Activated T-helper 1 cell treated with anti-CD3 and anti-CD28 coated beads, Interleukin-2, amount 50 U/mL, for 16 hours (primary cell): Measurements from ENCODE around the gene RFX3.
"Not testable (repeated sequence)": the region's sequence is repeated elsewhere in the genome, so short reads cannot be mapped to it uniquely, and the experiment has no call there.

Experiments
- DNase-seq, 2 donors: peaks; one replicate each; pipeline ENCODE4 v3.0.0-alpha.2; 2020; ENCODE audit warnings: low read depth in 1 of 2, low spot score in 1 of 2

Gene RFX3

DNA sequence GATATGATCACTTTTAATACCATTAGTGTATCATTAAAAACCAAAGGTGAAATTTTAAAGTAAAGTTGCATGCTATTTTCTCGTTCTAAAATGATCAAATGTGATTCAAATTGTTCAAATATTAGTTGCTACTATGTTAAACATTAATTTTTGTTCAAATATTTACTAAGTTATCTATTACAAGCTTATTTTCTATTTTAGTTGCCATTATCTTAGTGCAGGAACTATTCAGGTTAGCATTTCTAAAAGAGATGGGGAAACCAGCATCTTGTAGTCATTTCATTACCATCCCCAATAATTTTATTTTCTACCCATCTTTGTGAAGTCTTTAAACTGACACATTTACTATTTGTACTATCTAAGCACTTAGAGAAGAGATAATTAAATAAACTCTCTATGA, 166.0 kb downstream of the RFX3 start:
- no peak for DNase-seq

DNA sequence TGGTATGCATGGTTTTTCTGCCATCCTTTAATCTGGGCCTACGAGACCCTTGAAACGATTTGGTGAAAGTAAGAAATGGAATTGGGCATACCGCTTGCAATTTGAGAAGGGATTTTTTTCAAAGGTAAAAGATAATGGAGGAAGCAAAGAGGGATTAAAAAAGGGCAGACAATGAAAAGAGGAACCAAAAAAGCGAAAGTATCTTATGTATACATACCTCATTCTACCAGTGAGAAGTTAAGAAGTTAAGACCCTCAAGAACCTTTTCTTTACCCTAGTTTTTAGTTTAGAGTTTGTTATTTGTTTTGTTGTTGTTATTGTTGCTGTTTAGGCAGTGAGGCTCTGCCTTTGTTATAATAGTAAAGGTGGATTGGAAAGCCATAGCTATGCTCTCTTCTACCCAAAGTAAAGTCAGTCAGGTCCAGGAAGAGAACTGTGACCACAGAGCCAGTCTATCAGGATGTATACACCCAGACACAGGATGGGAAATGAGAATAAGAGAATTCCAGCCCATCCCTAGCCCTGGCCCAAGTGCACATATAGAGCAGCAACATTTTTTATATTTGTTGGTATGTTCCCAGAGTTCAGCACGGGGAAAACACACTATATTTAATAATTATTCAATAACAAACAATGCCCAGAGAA, 166.6 kb downstream of the RFX3 start:
- no peak for DNase-seq

DNA sequence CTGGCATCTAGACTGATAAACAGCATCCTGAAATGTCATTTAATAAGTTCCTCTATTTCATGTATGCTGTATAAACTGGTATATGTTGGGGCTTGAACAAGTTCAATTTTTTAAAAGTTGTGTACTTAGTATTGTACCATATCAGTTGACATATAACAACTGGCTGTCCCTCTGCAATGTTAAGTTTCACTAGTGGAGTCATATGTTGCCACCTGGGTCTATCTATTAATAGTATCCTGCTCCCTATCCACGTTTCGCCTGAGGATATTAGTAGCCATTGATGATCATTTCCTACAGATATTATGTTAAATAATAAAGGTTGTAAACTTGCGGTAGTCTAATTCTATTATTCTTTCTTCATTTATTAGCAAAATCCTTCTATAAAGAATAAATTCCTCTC, 177.6 kb downstream of the RFX3 start:
- no peak for DNase-seq

DNA sequence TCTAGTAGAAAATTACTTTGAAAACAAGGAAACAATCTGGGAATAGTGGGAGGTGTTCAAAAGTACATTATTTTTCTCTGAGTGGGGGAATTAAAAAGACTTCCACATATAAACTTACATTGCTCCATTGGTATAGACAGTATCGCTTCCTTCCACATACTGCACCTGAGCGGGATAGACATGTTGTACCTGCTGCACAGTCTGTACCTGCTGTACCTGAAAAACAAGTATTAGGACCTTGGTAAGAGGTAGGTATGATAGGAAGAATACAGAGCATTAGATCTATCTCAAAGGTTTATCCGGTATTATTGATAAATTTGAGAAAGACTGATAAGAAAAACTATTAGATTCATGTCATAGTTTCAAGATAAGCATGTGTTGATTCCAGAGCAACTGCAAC, 179.3 kb downstream of the RFX3 start:
- DNase-seq: no peak

DNA sequence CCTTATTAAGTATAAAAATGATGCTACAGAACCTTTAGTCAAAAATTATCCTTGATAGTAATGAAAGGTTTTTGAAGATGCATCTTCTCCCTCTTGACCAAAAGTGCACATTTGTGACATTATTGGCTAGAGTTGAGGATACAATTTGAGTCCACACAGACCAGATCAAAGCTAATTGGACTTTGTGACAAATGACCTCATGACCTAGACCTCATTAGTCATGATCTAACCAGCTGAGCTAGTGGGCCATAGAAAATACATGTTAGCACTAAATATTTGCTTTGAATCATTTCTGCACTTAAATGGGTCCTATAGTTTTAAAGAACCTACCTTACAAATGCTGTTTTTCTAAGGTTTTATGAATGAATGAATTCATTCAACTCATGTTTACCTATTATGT, 182.1 kb downstream of the RFX3 start:
- DNase-seq: no peak

DNA sequence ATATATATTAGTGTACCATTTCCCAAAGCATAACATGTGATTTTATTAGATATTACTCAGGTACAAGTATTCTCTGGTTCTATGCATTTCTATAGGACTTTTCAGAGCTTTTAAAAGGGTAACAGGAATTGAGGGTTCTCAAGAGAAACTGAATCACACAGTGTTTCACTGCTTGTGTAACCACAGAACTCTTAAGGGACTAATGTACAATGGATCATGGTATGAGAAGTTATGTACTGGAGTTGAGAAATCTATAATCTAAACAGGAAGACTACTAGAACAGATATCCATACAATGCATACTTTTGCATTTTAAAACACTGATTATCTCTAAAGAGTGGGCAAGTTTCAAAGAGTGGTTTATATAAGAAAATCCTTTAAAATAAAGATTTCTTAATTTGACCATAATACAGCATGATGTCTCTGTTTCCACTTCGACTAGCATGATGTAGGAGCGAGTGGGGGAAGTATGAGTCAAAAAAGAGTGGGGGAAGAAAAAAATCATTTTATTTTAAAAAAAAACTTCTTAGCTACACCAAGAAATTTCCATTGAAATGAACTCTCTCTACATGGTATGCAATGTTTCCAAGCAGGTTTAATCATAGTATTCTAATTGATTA, 183.5 kb downstream of the RFX3 start:
- DNase-seq: no peak

DNA sequence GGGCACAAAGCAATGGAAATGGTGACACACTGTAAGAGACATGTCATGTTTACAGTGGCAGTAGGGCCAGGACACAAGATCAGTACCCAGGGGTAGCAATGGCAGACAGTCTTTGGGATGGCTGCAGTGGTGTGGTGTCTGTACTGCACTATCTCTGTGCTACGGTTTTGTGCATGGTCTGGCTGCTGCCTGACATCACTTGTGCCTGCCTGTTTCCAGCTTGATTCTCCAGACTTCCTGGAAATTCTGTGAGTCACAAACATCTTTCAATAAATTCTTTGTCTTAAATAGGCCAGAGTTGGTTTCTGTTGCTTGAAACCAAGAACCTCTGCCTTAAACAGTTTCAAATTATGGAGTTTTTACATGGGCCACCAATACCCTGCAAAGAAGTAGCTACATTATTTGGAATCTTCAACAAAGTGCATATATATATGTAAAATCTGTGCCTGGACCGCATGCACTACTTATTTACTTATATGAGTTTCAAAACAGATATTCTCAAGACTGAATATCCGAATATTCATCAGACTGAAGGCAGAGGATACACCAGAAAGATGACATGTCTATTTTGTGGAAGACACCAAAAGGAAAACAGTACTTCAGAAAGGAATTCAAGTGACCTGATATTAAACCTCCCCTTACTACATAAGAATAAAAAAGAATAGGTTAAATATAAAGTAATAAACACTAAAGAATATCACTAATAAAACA, 188.1 kb downstream of the RFX3 start:
- DNase-seq: no peak

DNA sequence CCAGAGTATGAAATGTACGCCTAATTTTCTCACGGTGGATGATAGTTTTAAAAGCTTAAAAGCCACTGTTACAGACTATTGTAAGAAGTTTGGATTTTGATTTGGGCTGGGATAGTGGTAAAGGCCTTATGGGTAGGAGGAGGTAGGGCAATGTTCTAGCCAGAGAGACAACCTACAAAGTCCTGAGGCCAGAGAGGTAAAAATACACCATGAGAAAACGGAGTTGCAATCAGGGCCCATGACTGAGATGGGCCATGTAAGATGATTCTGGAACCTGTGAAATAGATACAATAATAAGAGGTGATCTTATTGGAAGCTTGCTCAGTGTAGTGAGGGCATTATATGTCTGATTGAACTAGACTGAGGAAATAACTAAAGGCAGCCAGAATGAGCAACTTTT, 188.8 kb downstream of the RFX3 start:
- DNase-seq: no peak

DNA sequence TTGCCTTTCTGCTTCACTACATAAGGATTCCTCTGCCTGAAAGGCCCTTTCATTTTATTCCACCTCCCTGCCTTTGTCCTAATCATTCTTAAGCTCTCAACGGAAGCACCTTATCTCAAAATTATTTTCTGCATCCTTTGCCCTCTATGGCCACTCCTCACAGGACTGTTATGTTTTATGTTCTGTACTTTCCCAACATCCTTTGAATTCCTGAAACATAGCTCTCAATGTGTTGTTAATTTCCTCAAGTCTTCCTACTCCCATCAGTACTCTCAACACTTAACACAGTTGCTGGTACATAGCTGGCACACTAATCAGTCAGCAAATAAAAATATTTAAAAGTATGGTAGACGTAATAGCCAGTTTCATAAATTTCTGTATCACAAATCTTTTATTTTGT, 193.0 kb downstream of the RFX3 start:
- no peak for DNase-seq

DNA sequence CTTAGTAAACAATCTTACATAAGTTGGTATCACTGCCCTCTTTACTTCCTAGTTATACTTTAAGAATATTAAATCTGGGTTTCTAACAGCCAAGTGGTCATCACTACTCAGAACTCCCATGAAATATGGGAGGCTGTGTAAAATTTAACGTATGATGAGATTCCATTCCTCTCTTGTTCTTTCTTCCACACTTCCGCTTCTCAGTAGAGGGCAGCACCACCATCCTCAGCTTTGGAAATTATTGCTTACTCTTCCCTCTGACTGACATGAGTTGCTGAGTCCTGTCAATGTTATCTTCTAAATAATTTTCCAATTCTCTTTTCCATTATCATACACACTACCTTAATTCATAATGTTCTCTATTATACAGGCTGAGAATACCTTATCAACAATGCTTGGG, 194.0 kb downstream of the RFX3 start:
- no peak for DNase-seq

DNA sequence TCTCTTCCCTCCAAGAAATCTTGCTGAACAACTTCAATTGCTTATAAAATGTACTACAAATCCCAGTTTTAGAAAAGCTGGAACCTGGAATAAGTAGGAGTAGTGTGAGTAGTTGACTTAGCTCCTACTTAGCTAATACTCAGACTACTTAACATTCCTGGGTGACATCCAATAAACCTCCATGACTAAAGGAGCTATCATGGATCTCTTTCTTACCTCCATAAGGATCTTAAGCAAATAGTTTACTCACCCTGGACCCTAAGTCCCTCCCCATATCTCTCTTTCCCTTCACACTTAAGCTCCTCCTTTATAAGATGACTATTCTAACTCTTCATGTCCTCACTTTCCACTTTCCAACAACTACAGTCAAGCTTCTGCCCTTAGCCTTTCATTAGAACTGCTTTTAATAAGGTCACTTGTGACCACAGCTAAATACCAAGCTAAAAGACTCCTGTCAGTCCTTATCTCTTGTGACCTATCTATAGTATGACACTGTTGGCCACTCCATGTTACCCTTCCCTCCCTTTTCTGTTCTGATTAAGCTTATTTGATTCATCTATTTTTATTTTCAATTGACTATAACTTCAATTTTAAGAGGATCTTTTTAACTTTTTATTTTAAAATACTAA, 194.9 kb downstream of the RFX3 start:
- no peak for DNase-seq

DNA sequence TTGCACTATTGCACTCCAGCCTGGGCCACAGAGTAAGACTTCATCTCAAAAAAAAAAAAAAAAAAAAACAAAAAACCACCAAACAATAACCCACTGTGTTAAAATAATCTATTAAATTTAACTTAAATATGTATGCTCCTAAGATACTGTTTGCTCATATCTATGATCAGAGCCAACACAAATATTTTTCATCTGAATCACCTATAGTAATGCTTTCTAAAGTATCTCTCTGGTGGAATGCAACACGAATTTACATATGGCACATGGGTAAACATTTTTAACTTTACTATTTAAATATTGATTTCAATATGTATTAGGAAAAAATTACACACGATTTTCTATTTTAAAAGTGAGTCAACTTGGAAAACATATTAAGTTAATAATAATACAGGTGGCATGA, 196.4 kb downstream of the RFX3 start:
- no peak for DNase-seq

DNA sequence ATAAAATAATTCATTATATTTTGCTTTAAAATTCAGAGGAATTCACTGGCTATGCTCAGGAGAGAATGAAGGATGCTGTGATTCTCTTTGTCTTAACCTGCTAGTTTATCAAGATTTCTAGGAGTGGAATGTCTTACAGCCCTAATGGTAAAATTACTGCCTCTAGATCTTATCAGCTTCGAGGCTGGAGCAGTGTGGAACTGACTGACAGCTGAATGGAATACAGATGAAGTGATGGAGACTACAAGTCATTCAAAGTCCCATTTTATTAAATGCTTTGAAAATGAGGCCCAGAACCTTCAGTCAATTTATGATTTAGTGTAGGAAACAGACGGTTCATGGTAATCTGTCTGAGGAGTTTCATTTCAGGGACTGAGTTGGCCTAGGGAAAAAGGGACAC, 202.1 kb downstream of the RFX3 start:
- no peak for DNase-seq

DNA sequence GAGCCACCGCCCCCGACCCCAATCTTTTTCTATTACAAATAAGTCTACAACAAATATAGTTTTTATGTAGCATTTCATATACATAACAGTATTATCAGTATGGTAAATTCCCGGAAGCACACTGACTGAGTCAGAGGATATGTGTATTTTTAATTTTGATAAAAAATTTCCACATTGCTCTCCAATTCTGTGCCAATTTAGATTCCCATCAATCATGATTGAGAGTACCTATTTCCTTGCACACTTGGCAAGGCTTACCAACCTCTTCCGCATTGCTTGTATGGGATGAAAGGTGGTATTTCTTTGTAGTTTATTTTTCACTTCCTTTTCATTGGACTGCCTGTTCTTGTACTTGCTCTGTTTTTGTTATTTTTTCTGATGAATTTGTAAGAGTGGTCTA, 204.6 kb downstream of the RFX3 start:
- DNase-seq: no peak

DNA sequence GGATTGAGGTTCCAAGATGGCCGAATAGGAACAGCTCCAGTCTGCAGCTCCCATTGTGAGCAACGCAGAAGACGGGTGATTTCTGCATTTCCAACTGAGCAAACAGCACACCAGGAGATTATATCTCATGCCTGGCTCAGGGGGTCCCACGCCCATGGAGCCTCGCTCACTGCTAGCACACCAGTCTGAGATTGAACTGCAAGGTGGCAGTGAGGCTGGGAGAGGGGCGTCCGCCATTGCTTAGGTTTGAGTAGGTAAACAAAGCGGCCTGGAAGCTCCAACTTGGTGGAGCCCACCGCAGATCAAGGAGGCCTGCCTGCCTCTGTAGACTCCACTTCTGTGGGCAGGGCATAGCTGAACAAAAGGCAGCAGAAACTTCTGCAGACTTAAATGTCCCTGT, 213.2 kb downstream of the RFX3 start:
- DNase-seq: not testable (repeated sequence)

DNA sequence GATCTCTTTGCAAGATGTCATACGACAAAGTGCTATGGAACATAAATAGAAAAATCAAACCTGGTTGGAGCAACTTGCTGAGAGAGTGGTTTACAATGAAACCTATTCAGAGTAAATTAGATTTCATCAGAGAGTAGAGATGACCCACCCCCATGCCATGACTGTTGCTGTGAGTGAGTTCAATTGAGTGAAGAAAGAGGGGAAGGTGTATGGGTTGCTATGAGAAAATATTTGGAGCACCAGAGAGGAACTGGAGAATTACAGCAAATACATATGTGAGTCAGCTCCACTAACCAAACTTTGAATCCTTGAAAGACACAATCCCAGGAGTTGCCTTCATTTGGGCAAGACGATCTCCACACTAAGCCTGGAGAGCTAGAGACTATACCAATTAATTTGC, 217.2 kb downstream of the RFX3 start:
- DNase-seq: no peak

DNA sequence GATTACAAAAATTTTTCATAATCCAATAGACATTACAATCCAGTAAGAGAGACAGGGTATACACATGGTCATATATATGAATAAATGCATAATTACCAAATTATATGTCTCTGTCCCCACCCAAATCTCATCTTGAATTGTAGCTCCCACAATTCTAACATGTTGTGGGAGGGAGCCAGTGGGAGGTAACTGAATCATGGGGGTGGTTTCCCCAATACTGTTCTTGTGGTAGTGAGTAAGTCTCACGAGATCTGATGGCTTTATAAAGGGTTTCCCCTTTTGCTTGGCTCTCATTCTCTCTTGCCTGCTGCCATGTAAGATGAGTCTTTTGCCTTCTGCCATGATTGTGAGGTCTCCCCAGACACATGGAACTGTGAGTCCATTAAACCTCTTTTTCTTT, 221.4 kb downstream of the RFX3 start:
- DNase-seq: not testable (repeated sequence)

DNA sequence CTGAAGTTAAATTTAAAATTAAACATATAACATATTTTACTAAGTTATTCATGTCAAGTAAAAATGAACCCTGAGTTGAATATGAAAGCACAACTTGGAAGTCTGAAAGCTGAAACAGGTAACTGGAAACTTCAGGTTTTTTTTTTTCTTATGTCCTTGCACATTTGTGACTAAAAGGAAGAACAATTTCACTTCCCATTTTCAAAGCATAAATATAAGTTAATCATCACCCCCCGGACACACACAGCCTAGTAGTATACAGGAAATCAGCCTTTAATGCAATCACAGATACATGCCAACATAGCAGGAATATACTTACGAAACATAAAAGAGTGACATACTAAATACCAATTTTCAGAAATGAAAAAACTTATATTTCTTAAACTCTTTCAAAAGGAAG, 225.9 kb downstream of the RFX3 start:
- DNase-seq: no peak

DNA sequence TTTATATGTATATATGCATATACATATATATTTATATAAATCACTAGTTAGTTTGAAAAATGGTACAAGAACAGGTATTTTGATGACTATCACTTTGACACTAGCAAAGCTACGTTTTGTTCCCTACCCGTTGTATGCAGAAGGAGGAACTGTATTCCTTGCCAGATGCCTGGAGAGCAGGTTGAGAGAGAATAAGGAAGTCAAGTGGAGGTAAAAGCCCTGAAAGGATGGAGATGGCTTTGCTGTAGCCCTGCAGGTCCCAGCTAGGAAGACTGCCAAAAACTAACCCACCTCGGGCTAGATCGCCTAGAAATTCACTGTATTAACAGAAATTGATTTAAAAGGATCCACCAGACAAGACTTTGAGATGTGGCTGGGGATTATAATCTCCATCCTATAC, 229.3 kb downstream of the RFX3 start:
- DNase-seq: no peak

DNA sequence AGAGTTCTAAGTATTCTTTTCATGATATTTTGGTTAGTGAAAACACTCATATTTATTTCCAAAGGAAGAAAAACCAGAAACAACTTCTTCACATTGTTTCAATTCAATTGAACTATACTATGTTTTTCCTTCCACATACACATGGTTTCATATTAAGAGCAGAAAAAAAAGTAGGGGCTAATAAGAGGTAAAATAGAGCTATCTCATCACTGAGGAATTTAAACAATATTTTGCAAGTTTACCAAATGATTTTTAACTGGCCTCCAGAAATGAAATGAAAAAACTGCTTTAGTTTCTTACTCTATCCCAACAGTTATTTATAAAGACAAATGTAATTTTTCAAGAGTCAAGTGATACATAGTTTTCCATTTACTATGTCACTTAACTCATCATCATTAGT, 233.5 kb downstream of the RFX3 start:
- DNase-seq: no peak

DNA sequence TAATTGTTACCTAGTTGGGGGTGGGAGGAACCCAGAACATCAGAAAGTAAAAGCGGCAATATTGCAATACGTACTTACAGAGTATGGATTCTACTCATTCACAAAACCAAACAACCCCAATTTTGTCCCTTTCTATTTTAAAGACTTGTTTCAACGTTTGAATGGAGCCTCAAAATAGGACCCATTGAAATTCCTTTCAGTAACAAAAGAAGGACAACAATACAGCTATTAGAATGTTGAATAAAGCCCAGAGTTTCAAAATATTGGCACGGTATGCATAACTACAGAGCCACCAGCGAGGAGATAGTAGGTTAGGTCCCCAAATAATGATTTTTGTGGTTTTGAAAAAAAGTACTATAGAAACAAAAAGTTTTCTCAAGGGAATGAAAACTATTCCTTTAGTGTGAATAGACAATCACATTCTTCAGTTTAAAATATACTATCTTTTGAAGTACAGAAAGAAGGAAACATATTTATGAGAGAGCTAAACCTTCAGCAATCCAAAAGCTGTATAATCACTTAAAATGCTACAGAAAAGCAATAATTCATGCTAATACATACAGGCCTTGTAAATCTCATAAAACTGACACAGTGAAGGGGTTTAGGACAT, 235.5 kb downstream of the RFX3 start:
- DNase-seq: no peak

DNA sequence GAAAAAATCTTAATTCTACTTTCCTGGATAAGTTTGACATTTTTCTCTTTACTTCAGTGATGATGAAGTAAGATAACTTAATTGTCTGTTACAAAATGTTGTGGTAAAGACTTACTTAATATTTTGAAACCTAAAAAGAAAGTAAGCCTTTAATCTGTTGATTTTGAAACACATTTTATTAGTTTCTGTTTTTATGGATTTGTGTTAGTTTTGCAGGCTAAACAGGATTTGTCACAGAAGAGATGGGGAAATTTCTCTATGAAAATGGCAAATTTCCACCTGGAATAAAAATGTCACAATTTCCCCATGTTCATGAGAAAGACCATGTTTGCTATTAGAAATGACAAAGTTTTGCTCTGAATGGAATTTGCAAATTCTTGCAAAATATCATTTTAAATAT, 237.1 kb downstream of the RFX3 start:
- DNase-seq: no peak
